GM21447 (cell line): ENCODE data around the gene CRB2.
"Not testable (repeated sequence)": the region's sequence is repeated elsewhere in the genome, so short reads cannot be mapped to it uniquely, and the experiment has no call there.

Experiments used
- ATAC-seq: cut with Tn5 transposase; IDR thresholded peaks from one replicate; pipeline ENCODE4 v1.9.1; 2021; ENCODE audit not compliant: unreplicated experiment

The CRB2 gene

DNA sequence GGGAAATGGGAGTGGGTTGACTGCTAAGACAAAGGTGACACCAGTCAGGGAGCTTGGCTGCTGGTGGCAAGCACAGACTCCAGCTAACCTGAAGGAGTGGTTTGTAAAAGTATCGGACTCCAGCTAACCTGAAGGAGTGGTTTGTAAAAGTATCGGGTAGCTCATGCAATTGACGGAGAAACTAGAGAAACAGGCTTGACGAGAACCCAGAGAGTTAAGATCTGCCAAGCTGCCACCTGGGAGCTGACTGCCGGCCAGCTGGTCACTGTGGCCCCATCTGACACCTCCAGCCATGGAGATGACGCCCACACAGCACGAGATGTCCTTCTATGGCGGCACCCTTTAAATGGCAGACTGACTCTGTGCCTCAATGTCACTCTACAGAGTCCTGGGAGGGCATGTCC lies 28.3 kb upstream of the CRB2 start:
- no peak for ATAC-seq

DNA sequence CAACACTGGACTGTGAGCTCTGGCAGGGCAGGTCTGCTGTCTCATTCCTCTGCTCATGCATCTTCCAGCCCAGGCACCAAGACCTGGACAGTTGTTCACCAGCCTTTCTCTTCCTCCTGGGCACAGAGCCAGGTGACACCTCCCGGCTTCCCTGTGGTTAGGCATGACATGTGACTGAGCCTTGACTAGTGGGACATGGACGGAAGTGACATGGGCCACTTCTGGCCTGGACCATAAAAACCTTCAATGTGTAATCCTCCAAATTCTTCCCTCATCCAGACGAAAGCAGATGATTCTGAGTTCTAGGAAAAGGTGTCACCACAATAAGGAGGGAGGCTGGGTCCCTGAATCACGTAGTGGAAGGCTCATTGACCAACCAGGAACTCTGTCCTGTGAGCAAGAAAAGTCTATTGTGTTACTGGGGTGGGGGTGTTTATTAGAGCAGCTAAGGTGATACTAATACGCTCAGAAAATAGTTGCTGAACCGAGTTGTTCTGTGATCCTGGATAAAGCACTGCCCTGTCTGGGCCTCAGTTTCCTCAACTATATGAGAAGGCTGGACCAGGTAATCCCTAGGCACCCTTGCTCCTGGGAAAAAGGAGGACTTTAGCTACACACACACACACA lies 26.6 kb upstream of the CRB2 start:
- no peak for ATAC-seq

DNA sequence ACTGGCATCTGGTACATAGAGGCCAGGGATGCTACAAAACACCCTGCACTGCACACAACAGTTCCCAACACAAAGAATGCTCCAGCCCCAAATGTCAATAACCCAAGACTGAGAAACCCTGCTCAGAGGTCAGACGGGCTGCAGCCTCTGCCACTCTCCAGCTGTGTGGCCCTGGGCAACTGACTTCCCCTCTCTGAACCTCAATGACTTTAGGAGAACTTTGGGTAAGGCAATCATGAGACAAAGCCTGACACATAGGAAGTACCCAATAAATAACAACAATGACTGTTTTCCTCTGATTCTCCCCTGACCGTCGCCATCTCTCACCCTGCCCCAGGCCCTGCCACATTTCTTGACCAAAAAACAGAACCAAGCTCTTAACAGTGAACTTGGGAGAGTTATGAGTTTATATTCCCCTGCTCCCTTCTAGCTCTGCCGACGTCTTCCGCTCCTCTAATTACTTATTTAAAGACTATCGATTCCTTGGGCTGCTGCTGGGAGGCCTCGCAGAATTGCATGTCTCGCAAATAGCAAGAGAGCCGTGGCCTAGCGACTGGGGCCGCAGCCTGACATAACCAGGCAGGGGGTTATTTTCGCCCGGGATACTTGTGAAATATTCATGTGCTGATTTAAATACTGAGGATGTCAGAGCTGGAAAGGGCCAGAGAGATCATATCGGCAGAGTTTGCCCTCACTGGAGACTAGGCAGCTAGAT lies 24.5 kb upstream of the CRB2 start:
- ATAC-seq, result no peak

DNA sequence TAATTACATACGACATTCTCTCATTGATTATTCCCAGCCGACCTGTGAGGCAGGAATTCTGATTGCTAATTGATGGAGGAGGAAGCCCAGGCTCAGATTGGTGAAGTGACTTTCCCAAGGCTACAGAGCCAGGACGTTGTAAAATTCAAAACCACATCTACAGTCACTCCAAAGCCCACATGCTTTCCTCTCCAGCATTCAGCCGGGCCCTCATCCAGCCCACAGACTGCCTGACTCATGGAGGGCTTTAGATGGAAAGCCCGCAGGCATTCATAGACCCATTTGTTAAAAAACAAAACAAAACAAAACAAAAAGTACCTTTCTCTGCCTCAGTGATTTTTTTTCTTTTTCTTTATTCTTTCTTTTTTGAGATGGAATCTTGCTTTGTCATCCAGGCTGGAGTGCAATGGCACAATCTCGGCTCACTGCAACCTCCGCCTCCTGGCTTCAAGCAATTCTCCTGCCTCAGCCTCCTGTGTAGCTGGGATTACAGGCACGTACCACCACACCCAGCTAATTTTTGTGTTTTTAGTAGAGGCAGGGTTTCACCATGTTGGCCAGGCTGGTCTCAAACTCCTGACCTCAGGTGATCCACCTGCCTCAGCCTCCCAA lies 22.8 kb upstream of the CRB2 start:
- not testable (repeated sequence) for ATAC-seq

DNA sequence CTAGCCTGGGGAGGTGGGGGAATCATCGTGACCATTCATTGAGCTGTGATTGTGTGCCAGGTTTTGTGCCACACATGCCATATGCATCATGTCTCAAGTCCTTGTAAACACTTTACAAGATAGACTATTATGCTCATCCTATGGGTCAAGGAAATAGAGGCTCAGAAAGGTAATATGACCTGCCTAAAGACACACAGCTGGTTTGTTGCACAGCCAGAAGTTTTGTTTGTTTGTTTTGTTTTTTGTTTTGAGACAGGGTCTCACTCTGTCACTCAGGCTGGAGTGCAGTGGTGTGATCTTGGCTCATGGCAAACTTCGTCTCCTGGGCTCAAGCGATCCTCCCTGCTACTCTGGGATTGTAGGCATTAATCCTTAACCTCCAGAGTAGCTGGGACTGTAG lies 21.4 kb upstream of the CRB2 start:
- no peak for ATAC-seq

DNA sequence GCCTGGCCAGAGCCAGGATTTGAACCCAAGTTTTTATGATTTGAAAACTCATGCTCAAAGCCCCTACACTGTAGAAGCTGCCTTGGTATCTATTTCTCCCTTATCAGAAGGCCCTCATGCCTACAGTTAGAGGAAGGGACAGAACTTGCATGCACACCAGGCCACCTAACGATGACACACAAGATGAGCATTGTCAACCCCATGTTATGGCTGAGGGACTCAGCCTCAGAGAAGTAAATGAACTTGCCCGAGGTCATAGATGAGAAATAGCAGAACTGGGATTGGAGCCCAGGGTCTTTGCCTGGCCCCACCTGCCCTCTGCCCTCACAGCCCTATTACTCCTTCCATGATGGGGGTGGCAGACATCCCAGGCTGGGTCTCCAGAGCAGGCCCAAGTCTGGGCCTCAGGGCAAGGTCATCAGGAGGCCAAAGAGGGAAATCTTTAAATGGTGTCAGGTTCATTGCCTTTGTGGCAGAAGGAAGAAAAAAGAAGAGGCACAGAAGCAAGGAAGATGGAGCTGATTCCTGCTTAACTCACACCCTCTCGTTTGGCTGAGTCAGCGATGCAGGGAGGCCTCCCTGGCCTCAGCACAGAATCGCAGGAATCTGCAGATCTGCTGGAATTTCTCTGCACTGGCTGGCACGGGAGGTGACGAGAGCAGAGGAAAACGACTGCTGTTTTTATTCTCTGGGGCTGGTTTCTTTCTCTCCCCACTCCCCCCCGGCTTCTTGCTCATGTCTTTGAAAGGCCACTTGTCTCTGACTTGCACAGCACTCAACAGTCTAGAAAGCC lies 20.6 kb upstream of the CRB2 start:
- no peak for ATAC-seq

DNA sequence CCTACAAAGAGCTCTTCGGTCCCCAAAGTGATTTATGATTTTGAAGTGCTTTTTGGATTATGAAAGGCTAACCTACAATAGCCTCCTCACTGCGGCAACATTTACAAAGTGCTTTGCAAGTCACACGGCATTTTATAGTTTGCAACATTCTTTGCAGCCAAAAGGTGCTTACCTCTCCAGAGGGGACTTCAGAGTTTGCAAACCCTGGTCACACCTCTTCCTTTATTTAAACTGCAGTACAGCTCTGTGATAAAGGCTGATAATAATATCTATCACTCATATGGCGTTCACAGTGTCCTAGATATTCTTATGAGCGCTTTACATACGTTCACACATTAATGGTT lies 20.0 kb upstream of the CRB2 start:
- no peak for ATAC-seq

DNA sequence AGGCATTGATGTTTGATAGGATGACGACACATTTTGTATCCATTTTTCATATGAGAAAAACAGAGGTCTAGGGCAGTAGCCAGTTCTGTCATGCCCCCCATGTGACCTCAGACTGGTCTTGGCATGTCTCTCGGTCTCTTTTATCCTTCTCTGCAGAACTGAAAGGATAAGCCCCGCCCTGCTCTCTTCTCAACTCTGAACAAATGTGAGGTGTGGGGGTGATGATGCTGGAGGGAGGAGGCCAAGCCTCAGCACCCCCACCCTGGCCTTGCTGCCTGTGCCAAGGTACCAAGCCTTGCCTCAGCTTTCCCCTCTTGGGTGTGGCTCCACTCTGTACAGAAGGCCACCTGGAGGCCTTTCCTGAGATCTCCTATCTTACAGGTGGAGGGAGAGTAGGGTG lies 19.5 kb upstream of the CRB2 start:
- no peak for ATAC-seq

DNA sequence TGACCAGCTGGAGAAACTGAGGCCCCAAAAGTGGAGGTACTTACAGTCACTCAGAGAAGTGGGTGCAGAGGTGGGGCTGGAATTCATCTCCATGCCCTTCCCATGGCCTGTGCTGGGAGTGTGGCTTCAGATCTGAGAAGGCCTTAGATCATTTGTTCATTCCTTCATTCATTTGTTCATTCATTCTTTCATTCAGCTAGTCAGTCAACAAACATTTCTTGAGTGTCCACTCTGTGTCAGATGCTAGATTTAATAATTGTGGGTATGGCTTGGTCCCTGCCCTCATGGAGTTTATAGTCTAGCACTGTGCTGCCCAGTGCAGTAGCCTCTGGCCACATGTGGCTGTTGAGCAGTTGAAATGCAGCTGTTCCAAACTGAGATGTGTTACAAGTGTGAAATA lies 19.0 kb upstream of the CRB2 start:
- no peak for ATAC-seq

DNA sequence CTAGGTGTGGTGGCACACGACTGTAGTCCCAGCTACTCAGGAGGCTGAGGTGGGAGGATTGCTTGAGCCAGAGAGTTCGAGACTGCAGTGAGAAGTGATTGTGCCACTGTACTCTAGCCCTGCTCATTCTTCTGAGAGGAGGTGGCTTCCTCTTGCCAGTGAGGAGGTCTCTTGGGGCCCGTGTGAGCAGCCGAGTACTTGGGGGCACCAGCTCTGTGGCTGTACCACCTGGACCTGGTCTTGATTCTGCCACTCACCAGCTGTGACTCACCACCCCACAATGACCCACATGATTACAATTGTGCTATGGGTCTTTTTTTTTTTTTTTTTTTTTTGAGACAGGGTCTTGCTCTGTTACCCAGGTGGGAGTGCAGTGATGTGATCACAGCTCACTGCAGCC lies 18.0 kb upstream of the CRB2 start:
- ATAC-seq, result no peak

DNA sequence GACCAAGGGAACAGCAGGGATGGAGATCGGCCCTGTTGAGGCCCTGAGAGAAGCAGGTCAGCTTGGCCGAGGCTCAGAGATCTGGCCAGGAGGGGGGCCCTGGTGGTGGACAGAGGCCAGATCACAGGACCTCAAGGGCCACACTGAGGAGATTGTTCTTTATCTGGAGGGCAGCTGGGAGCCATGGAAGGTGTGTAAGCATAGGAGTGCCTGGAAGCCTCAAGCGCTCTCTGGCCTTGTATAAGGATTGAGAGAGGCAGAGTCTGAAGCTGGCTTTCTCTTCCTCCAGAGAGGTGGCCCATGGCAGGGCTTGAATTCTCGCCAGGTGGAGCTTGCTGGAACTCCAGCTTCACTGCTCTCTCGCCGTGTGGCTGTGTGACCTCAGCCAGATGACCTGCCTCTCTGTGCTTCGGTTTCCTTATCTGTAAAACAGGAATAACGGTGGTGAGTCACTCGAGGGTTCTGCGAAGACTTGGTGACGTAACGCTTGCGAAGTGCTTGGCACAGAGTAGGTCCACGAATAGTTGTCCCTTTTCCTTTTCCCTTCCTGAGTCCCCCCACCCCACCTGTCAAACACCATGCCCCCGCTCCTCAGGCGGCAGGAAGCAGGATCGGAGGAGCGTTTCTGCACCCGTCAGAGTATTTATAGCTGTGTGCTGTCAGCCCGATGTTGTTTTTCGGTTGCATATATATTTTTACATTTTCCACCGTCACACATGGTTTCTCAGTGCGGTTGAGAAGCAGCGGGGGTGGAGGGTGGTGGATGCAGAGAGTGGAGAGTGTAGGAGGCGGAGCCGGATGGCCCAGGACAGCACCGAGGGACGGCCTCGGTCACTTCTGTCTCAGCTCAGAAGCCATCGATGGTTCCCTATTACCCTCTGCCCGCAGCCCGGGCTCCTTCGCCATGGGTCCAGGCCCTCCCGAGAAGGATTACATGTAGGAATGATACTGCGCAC lies 17.0 kb upstream of the CRB2 start:
- ATAC-seq, result peak; percentile 56

DNA sequence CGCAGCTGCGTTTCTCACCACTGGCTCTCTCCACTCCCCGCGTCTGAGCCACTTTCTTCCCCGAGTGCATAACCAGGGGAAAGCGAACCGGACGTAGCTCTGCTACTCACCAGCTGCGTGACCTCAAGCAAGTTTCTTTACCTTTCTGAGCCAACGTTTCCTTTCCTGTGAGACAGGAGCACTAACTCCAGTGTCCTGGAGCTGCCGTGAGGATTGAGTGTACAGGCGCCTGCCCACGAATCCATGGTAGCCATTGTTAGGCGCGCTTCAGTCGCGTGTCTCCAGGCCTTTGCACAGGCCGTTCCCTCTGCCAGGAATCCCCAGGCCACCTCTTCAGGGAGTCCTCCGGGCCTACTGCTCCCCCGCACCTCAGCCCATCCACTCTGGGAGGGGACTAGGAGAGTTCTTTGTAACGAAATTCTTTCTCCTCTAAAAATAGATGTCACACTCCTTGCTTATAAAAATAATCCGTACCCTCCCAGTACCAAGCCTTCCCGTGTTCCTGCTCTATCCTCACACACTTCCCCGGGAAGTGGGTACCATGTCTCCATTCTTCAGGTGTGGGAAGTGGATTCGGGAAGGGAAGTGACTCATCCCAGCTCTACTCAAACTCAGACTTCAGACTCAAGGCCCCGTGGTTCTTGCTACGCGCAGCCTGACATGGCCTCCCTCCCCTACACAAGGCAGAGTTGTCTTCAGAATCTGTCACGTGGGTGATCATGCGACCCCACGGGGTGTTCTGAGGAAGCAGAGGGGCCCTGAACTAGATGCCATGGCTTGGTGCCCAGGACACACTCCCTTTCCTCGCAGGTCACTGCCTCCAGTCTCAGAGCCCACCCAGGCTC lies 16.1 kb upstream of the CRB2 start:
- peak; percentile 39 for ATAC-seq

DNA sequence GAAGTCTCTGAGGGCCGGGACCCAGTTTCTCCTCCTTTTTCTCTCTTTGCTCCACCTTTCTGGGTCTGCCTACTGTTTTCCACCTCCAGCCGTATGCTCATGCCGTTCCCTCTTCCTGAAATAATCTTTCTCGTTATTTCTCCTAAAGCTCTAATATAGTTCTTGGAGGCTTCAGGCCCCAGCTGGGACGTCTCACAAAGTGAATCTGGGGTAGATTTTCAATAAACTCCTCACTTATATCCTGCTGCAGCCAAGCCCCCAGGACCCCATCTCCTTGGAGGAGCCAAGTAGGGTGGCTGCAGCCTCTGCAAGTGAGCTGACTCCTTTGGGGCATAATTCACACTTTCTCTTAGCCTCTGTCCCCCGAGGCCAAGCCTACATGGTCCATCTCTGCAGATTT lies 14.2 kb upstream of the CRB2 start:
- ATAC-seq, result no peak

DNA sequence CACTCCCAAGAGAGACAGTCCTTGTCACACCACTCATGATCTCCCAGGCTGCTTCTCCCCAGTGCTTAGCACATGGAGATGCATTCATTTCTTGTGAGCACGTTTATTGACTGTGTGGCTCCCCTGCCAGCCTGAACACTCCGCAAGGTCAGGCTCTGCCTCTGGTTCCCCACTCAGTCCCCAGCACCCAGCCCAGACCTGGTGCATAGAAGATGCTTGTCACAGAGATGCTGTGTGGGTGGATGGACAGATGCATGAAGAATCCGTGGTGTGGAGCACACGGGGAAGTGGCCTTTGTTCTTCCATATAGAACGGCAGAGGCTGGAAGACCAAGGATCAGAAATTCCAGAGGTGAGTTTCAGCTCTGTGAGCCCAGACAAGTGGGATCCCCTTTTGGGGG lies 13.8 kb upstream of the CRB2 start:
- ATAC-seq, result no peak

DNA sequence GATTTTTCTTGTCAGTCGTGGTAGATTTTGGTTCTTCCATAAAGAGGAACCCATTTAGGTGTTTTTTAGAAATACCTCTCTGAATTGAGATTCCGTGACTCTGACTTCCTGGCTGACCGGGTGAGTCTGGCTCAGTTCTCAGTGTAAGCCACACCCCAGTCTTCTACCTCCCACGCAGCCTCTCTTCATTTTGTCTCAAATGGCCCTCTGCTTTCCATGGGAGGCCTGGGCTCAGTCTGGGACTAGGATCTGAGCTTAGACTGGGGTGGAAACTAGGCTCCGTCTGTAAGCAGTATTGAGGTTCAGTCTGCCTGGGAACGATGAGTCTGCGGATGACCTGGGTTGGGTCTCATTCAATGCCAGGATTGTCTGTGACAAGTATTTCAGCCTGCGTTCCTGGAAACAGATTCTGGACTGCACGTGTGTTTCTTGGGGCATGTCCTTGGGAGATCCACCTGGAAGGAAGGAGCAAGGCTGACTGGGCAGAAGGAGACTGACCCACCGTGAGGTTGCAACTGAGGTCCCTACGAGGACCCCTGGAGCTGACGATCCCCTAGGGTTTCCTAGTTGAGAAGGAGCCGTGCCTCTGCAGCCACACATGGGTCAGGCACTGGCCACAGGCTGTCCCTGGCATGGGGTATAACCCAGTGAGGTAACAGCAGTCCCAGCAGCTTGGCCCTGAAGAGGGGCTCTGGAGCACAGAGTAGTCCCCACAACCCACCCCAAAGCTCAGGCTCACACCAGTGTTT lies 12.4 kb upstream of the CRB2 start:
- peak; percentile 25 for ATAC-seq

DNA sequence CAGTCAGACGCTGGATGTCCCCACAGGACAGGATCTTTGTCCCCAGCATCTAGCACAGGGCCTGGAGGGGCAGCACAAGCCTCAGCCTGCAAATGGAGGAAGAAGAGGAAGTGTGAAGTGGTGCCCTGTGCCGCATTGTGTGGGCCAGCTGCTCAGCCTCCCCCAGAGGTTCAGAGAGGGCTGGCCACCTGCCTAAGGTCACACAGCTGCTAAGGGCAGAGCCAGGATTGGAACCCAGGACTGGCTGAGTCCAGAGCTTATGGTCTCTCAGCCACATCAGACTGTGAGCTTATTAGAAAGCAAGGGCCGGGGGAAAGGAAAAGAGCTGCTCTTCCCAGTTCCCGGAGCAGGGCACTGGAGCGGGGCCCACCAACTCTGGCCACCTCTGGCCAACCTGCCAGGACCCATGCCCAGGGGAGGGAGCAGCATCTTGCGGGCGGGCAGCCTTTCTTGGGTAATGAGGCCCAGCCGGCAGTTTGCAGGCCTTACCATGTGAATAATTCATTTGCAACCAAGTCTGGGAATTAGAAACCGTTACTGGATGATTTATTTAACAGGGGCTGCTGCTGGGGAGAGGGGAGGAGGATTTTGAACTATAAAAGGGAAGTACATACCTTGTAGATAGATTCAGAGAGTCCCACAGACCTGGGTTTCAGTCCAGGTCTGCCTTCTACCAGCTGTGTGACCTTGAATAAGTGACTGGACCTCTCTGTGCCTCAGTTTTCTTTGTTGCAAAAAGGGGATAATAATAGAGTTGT lies 11.6 kb upstream of the CRB2 start:
- ATAC-seq, result no peak

DNA sequence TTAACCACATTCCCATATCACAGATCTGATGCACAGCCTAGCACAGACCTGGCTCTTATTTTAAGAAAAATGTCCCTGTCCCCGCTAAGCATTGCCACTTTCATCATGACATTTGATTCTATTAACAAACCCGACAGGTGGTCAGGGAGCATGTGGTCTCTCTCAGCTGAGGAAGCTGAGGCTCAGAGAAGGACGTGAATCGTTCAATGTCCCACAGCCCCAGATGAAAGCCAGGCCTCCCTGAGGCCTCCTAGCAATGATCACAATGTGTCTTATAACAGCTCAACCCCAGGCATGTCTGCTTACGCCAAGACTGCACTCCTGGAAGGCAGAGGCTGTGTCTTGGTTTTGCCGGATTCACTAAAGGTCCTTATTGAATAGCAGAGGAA lies 10.4 kb upstream of the CRB2 start:
- ATAC-seq, result no peak

DNA sequence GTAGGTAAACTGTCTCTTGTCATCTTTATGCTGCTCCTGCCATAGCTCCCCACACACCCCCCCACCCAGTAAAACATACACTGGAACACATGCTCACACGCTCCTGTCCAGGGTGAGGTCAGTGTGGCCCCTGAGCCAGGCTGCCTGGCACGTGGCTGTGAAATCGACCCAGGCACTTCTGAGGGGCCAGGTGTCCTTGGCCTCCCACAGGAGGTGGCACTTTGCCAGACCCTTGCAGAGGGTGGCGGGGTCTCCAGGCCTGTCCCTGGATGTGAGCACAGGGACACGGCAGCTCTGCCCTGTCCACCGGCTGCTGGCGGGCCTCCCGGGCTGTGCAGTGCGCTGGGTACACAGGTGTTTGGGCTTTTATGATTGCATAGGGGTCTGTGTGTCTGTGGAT lies 10.0 kb upstream of the CRB2 start:
- no peak for ATAC-seq
